HG03175 (cell line): Measurements from ENCODE around the gene NCOA1.

Source experiments
- ATAC-seq: cut with Tn5 transposase; IDR thresholded peaks from one replicate; pipeline ENCODE4 v1.9.1; 2021; ENCODE audit warnings: mild to moderate bottlenecking, moderate library complexity; ENCODE audit not compliant: unreplicated experiment

The NCOA1 gene

GRCh38 chr2:24725956-24726355 lies 234.9 kb downstream of the NCOA1 start:
- no peak for ATAC-seq

GRCh38 chr2:24730481-24730880 lies 239.4 kb downstream of the NCOA1 start:
- ATAC-seq, result no peak

- ATAC-seq, result no peak
These were observed 240.0 kb downstream of the NCOA1 start for GRCh38 chr2:24731040-24731439.

- ATAC-seq, result no peak
These were observed 240.9 kb downstream of the NCOA1 start for GRCh38 chr2:24731923-24732322.

- no peak for ATAC-seq
These were observed 243.7 kb downstream of the NCOA1 start for GRCh38 chr2:24734741-24735140.

GRCh38 chr2:24739354-24740025 lies 248.4 kb downstream of the NCOA1 start:
- ATAC-seq, result no peak

- ATAC-seq, result no peak
These were observed 249.1 kb downstream of the NCOA1 start for GRCh38 chr2:24740142-24740541.

GRCh38 chr2:24742730-24743129 lies 251.7 kb downstream of the NCOA1 start:
- ATAC-seq, result no peak

- ATAC-seq, result no peak
These were observed 252.9 kb downstream of the NCOA1 start for GRCh38 chr2:24743924-24744323.

GRCh38 chr2:24744356-24744755 lies 253.3 kb downstream of the NCOA1 start:
- ATAC-seq, result no peak

GRCh38 chr2:24745825-24746224 lies 254.8 kb downstream of the NCOA1 start:
- ATAC-seq, result no peak

GRCh38 chr2:24747299-24747698 lies 256.2 kb downstream of the NCOA1 start:
- no peak for ATAC-seq

GRCh38 chr2:24749069-24749691 lies 258.1 kb downstream of the NCOA1 start:
- ATAC-seq, result no peak

GRCh38 chr2:24754985-24755705 lies 264.1 kb downstream of the NCOA1 start:
- ATAC-seq, result no peak

- ATAC-seq, result no peak
These were observed 265.7 kb downstream of the NCOA1 start for GRCh38 chr2:24756789-24757188.

- no peak for ATAC-seq
These were observed 270.8 kb downstream of the NCOA1 start for GRCh38 chr2:24761866-24762265.

- ATAC-seq, result no peak
These were observed 271.5 kb downstream of the NCOA1 start for GRCh38 chr2:24762518-24762917.

- ATAC-seq, result no peak
These were observed 272.8 kb downstream of the NCOA1 start for GRCh38 chr2:24763843-24764242.

GRCh38 chr2:24766609-24767008 lies 275.6 kb downstream of the NCOA1 start:
- no peak for ATAC-seq

GRCh38 chr2:24768013-24768412 lies 277.0 kb downstream of the NCOA1 start:
- no peak for ATAC-seq

- no peak for ATAC-seq
These were observed 277.5 kb downstream of the NCOA1 start for GRCh38 chr2:24768601-24769000.

GRCh38 chr2:24771061-24771460 lies 280.0 kb downstream of the NCOA1 start:
- no peak for ATAC-seq
